ENCODE measurements around the gene VCP.

Gene VCP

GRCh38 chr9:35102465-35102768 lies 30.0 kb upstream of the VCP start:
- TF ChIP-seq CTCF (conservative IDR thresholded peaks at IDR 0.05; ENCODE audit: low read length): no peak
- peak overlapping the region; percentile 92 for H3K4me3 ChIP-seq (ENCODE audit: low read length)
- peak; percentile 28 for DNase-seq (ENCODE audit: low read depth)

- no peak for DNase-seq (ENCODE audit: low read depth)
- no peak for TF ChIP-seq CTCF (conservative IDR thresholded peaks at IDR 0.05; ENCODE audit: low read length)
- no peak overlapping the region for H3K4me3 ChIP-seq (ENCODE audit: low read length)
These were observed 25.1 kb upstream of the VCP start for GRCh38 chr9:35097573-35097972.

GRCh38 chr9:35096035-35096849 lies 23.8 kb upstream of the VCP start, which contains the start of gene PIGO:
Gene PIGO (minus strand): TSS chr9:35096591. CDS start chr9:35095565, 1,026 bp downstream.
- peak; percentile 78 for DNase-seq (ENCODE audit: low read depth)
- H3K4me3 ChIP-seq (ENCODE audit: low read length): peak within 1 kb of the TSS; percentile 100
- peak; percentile 78 for TF ChIP-seq CTCF (conservative IDR thresholded peaks at IDR 0.05; ENCODE audit: low read length)

GRCh38 chr9:35091536-35091935 lies 19.1 kb upstream of the VCP start:
- H3K4me3 ChIP-seq (ENCODE audit: low read length): no peak overlapping the region
- TF ChIP-seq CTCF (conservative IDR thresholded peaks at IDR 0.05; ENCODE audit: low read length): no peak
- DNase-seq (ENCODE audit: low read depth): no peak

DNA sequence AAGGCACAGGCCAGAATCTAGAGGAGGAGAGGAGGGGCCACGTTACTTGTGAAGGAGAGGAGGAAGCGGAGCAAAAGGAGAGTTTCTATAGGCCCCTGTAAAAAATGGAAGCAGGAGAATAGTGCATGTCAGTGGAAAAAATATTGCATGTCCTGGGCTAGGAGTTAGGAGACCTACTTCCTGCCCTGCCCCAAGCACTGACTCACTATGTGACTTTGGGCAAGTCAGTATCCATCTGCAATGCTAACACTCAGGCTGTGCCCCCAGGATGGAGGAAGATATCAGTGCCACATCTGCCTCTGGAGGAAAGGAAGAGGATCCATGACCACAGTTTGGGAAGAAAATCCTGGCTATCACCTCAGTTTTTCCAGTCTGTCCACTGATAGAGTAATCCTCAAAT lies 17.0 kb upstream of the VCP start:
- no peak for DNase-seq (ENCODE audit: low read depth)
- no peak for TF ChIP-seq CTCF (conservative IDR thresholded peaks at IDR 0.05; ENCODE audit: low read length)
- no peak overlapping the region for H3K4me3 ChIP-seq (ENCODE audit: low read length)

GRCh38 chr9:35085078-35085477 lies 12.7 kb upstream of the VCP start:
- no peak overlapping the region for H3K4me3 ChIP-seq (ENCODE audit: low read length)
- peak; percentile 35 for DNase-seq (ENCODE audit: low read depth)
- no peak for TF ChIP-seq CTCF (conservative IDR thresholded peaks at IDR 0.05; ENCODE audit: low read length)

Data from AG10803 (cell line).